GM19025 (cell line): Measurements from ENCODE around the gene ZNF317.
"Not testable (repeated sequence)": the region's sequence is repeated elsewhere in the genome, so short reads cannot be mapped to it uniquely, and the experiment has no call there.

Experiments used
- ATAC-seq: cut with Tn5 transposase; IDR thresholded peaks from one replicate; pipeline ENCODE4 v1.9.1; 2021; ENCODE audit warnings: mild to moderate bottlenecking, low read depth, moderate library complexity; ENCODE audit not compliant: unreplicated experiment

ZNF317 gene

GRCh38 chr19:9171393-9171991, 31.3 kb downstream of the ZNF317 start:
- ATAC-seq = no peak

DNA sequence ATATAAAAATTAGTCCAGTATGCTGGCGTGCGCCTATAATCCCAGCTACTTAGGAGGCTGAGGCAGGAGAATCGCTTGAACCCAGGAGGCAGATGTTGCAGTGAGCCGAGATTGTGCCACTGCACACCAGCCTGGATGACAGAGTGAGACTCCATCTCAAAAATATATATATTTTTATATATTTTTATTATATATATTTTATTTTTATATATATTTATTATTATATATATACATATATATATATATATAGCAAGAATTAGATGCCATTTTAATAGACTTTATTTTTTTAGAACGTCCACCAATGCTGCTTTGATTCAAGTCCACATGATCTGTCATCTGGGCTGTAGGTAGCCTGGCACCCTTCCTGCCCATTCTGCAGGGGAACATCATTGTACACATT, 35.1 kb downstream of the ZNF317 start:
- no peak for ATAC-seq

DNA sequence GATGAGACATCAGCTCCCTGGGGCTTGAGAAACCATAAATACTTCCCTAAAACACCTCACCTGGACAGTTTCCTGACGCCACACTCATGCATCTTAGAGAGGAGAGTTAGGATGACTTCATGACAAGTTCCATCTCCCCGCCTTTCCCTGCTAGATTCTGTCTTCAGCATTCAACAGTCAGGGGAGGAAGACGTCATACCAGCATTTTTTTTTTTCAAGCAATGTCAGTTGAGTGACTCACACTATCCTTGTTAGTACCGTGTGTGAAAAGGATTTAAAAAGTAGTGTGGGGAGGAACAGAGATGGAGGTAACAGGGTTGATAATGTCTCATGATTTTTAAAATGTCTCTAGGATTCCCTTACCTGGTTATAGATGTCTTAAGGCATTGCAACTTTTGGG, 38.7 kb downstream of the ZNF317 start, which contains the start of gene OR7D2:
OR7D2 (plus strand) TSS at position 79 of the 400 bp plus-strand sequence. CDS start 6,803 bp downstream, outside the sequence.
- ATAC-seq = no peak

- no peak for ATAC-seq
Measured at GRCh38 chr19:9183000-9183399, 42.8 kb downstream of the ZNF317 start.

DNA sequence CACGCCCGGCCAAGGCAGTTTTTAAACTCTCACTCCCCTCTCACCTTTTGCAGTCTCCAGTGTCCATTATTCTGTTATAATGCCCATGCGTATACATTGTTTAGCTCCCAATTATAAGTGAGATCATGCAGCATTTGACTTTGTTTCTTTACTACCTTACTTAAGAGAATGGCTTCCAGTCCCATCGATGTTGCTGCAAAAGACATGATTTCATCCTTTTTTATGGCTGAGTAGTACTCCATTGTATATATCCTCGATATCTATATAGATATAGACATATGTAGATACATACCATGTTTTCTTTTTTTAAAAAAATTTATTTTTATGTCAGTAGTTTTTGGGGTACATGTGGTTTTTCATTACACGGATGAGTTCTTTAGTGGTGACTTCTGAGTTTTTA, 47.0 kb downstream of the ZNF317 start:
- no peak for ATAC-seq

GRCh38 chr19:9189535-9189934, 49.3 kb downstream of the ZNF317 start:
- no peak for ATAC-seq

- ATAC-seq = not testable (repeated sequence)
Measured at GRCh38 chr19:9198044-9198443, 57.8 kb downstream of the ZNF317 start.

DNA sequence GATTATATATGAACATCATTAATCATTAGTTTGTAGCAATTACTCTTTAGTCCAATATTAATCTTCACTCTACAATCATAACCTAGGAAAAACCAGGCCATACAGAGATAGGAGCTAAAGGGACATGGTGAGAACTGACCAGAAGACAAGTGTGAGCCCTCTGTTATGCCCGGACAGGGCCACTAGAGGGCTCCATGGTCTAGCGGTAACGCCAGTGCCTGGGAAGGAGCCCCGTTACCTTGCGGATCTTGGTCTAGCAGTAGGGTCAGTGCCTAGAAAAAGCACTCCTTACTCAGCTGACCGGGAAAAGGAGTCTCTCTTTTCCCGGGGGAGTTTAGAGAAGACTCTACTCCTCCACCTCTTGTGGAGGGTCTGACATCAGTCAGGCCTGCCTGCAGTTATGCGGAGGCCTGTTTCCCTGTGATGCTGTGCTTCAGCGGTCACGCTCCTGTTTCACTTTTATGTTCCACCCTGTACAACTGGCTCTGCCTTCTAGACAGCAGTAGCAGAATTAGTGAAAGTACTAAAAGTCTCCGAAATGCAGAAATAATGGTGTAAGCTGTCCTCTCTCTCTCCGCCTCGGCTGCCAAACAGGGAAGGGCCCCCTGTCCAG, 65.4 kb downstream of the ZNF317 start:
- ATAC-seq = no peak
